Stimulated activated naive B cell treated with anti-CD40 and anti-IgM and Interleukin-4, amounts not matched to agents 10 μg/mL and 1 μg/mL and 100 μg/mL, for 72 hours (primary cell): Measurements from ENCODE around the gene GALNT13.
"Not testable (repeated sequence)": the region's sequence is repeated elsewhere in the genome, so short reads cannot be mapped to it uniquely, and the experiment has no call there.

Experiments used
- ATAC-seq, 2 donors: fragments of 150-1000 bp; cut with Tn5 transposase; replicated peaks; 2 replicates each; pipeline ENCODE4 v1.10.0; 2021; ENCODE audit warnings: moderate library complexity in 1 of 2
- DNase-seq: peaks from one replicate; pipeline ENCODE4 v3.0.0; 2021
- H3K27ac Mint-ChIP-seq: one replicate; pipeline ENCODE4 v1.8.0; 2022; ENCODE audit warnings: mild to moderate bottlenecking, mixed read lengths
- H3K27me3 Mint-ChIP-seq, 2 donors: one replicate each; pipeline ENCODE4 v1.8.0; 2022; ENCODE audit warnings: mixed read lengths in 2 of 2
- H3K36me3 Mint-ChIP-seq, 2 donors: one replicate each; pipeline ENCODE4 v1.8.0; 2022; ENCODE audit warnings: mixed read lengths in 2 of 2, mild to moderate bottlenecking in 1 of 2
- H3K4me1 Mint-ChIP-seq, 2 donors: one replicate each; pipeline ENCODE4 v1.8.0; 2022; ENCODE audit warnings: mixed read lengths in 2 of 2, mild to moderate bottlenecking in 1 of 2
- H3K4me3 Mint-ChIP-seq, 2 donors: one replicate each; pipeline ENCODE4 v1.8.0; 2022; ENCODE audit warnings: mild to moderate bottlenecking in 2 of 2, mixed read lengths in 2 of 2, moderate library complexity in 1 of 2
- H3K9me3 Mint-ChIP-seq, 2 donors: one replicate each; pipeline ENCODE4 v1.8.0; 2022; ENCODE audit warnings: mixed read lengths in 2 of 2, mild to moderate bottlenecking in 1 of 2

The GALNT13 gene

DNA sequence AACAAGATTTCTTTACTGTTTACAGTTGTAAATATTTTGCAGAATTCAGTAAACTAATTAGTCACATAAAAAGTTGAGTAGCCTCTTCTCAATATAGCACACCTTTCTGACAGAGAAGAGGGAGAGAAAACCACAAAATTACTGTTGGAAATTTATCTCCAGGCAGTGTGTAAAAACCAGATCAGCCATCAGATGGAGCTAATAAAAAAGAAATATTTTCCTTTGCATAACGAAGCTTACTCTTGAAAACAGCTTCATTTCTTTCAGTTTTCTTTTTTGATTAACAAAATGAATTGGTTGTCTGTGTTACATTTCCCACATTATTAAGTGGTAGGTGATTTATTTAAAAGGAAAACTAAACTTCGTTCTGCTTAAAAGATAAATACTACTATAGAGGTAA, 567.4 kb downstream of the GALNT13 start:
- Mint-ChIP-seq H3K27ac (no peak overlapping the region), H3K36me3 (no peaks in the 10 kb centered on the region), H3K9me3 (no peaks in the 10 kb centered on the region), H3K4me1 (no peaks in the 10 kb centered on the region), H3K4me3 (no peak overlapping the region), H3K27me3 (no peaks in the 10 kb centered on the region)
- ATAC-seq: no peak
- no peak for DNase-seq

DNA sequence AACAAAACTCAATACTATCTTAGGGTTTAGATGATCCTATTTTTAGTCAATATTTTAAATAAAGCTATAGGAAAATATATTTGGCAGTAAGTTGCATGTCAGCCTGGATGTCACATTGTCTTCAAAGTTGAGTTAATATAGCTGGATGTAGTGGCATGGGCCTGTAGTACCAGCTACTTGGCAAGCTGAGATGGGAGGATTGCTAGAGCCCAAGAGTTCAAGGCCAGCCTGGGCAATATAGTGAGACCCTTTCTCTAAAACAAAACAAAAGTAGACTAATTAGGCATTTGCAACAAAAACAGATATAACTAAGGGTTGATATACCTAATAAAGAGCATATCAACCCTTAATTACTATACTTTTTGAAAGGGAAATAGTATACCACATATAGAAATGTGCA, 572.2 kb downstream of the GALNT13 start:
- Mint-ChIP-seq H3K27ac (no peak overlapping the region), H3K27me3 (no peaks in the 10 kb centered on the region), H3K9me3 (no peaks in the 10 kb centered on the region), H3K36me3 (no peaks in the 10 kb centered on the region), H3K4me3 (no peak overlapping the region), H3K4me1 (no peaks in the 10 kb centered on the region)
- DNase-seq (no peak), ATAC-seq (no peak)

DNA sequence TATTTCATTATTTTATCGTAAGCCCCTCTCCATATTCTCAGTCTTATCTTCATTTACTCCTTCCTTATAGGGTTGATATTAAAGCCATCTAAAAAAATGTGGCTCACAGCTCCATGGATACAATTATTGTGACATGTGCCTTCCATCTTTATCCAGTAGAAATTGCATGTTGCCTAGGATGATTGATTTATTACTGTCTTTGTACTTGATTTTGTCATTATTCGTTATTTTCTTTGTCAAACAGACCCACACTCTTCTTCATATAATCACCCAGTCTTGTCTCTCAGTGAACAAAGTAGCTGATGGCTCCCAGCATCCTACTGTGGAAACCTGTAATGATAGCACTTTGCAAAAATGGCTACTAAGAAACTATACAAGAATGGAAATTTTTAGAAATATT, 574.6 kb downstream of the GALNT13 start:
- no peak overlapping the region for H3K27ac Mint-ChIP-seq
- no peak overlapping the region for H3K4me3 Mint-ChIP-seq

DNA sequence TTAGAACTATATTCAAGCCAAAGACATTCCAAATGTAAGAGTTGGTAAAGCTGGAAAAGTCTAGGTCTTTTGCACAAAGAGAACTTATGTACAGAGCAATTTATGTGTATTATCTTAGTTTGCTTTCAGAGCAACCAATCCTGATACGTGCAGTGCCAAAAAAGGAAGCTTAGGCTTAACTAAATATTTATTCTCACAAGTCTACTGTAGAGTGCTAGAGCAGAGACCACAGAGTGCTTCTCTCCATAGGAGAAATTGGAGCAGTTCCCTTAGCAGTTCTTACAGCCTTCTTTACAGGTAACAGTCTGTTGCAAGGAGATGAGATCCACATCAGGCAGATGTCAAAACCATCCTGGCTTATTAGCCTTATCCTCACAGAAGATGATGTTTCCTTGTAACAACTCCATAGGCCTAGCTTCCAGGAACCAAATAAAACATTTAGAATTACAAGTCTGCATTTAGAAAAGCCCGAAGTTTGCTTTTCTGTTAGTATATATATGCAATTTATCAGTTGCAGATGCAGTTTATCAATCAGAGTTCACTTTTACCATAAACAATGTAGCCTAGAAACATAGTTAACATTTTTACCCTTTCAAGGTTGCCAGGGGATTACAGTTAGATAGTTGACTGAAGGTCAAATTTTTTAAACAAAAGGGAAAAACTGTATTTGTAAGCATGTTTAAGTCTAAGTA, 576.2 kb downstream of the GALNT13 start:
- no peak for ATAC-seq
- Mint-ChIP-seq H3K9me3 (no peaks in the 10 kb centered on the region), H3K4me3 (no peak overlapping the region), H3K36me3 (no peaks in the 10 kb centered on the region), H3K27ac (no peak overlapping the region), H3K27me3 (no peaks in the 10 kb centered on the region), H3K4me1 (no peaks in the 10 kb centered on the region)
- DNase-seq: no peak

More for the DNA sequence above, 574.6 kb downstream of the GALNT13 start:
- Mint-ChIP-seq H3K27me3 (no peaks in the 10 kb centered on the region), H3K4me1 (no peaks in the 10 kb centered on the region), H3K36me3 (no peaks in the 10 kb centered on the region), H3K9me3 (no peaks in the 10 kb centered on the region)
- ATAC-seq: no peak
- DNase-seq: no peak

DNA sequence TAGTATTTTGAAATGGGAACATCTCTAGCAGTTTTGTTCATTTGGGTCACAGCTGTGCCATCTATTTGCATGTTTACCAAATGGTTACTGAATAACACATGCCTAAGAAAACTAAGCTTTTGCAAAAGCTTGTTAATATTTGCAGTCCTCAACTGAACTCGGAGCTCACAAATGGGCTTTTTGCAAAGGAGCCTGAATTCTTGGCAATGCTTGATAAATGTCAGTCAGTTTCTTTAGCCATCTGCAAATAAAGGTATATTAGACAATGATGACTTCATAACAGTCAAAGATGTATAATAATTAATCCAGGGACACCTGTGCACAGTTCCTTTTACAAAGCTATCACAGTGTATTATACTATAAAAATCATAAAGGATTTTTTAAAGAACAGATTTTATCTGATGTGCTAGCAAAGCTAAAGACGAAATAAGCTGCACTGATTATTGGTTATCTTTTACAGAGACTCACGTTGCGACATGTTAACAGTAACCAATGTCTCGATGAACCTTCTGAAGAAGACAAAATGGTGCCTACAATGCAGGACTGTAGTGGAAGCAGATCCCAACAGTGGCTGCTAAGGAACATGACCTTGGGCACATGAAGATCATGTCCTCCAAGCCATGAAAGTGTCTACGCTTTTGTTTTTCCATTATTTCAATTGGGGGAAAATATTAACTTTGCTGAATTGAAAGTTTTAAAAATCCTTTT, 578.4 kb downstream of the GALNT13 start:
- no peaks in the 10 kb centered on the region for H3K36me3 Mint-ChIP-seq
- ATAC-seq (no peak), DNase-seq (no peak)
- H3K4me3 Mint-ChIP-seq: no peak overlapping the region
- no peak overlapping the region for H3K27ac Mint-ChIP-seq
- no peaks in the 10 kb centered on the region for H3K27me3 Mint-ChIP-seq
- no peaks in the 10 kb centered on the region for H3K9me3 Mint-ChIP-seq
- no peaks in the 10 kb centered on the region for H3K4me1 Mint-ChIP-seq

DNA sequence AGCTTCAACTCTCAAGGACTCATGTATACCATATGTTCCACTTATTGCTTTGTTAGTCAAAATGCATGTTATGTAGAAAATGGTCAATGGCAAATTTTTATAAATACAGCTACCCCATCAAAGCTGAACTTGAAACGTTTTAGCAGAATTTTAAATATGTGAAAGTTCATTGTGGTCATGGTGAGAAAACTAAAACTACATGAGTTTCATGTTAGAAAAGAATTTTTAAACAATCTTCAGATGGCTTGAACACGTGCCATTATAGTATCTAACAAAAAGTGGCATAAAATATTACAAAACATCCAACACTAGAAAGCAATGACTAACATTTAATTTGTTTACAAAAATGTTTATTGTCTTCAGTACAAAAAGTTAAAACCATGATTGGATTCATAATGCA, 580.7 kb downstream of the GALNT13 start:
- DNase-seq (no peak), ATAC-seq (no peak)
- H3K4me1 Mint-ChIP-seq: no peaks in the 10 kb centered on the region
- H3K27ac Mint-ChIP-seq: no peak overlapping the region
- no peak overlapping the region for H3K4me3 Mint-ChIP-seq
- no peaks in the 10 kb centered on the region for H3K36me3 Mint-ChIP-seq
- no peaks in the 10 kb centered on the region for H3K27me3 Mint-ChIP-seq
- no peaks in the 10 kb centered on the region for H3K9me3 Mint-ChIP-seq

DNA sequence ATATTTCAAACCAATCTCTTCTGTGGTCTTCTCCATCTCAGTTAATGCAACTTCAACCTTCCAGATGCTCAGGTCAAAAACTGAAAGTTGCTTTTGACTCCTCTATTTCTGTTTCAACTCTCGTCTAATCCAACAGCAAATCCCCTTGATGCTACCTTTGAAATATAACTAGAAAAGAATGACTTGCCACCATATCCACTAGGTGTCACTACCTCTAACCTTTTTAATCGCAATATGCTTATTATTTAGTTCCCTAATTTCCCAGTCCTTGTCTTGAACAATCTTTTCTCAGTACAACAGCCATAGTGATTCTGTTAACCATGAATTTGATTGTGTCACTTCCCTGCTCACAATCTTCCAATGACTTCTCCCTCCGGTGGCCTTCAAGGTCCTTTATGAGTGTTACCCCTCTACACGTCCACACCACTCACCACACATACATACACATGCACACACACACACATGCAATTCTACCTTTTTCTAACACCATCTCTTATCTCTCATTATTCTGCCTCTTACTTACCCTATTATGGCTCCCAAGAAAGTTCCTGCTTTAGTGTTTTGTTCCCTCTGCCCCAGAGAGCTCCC, 581.3 kb downstream of the GALNT13 start:
- no peaks in the 10 kb centered on the region for H3K27me3 Mint-ChIP-seq
- DNase-seq: no peak
- peak in 1 of 2 donors; percentile 41 for ATAC-seq
- H3K4me1 Mint-ChIP-seq: no peaks in the 10 kb centered on the region
- H3K36me3 Mint-ChIP-seq: no peaks in the 10 kb centered on the region
- no peak overlapping the region for H3K27ac Mint-ChIP-seq
- H3K9me3 Mint-ChIP-seq: no peaks in the 10 kb centered on the region
- H3K4me3 Mint-ChIP-seq: no peak overlapping the region

DNA sequence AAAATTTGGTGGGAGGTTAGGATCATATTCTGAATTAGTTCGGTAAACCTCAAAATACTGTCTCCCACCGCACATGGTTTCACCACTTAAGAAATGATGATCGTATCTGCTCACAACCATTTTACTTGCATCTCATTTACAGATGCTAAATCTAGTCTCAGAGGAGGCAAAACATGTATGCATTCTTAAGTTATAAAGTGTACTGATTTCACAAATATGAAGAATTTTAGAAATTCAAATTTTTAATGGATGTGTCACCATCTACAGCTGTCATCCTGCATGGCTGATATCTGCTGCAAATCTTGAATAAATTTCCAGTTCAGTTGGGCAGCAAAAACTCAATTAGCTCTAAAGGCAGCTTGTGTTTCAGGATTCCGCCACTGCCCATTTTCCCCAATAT, 583.4 kb downstream of the GALNT13 start:
- H3K9me3 Mint-ChIP-seq: no peaks in the 10 kb centered on the region

DNA sequence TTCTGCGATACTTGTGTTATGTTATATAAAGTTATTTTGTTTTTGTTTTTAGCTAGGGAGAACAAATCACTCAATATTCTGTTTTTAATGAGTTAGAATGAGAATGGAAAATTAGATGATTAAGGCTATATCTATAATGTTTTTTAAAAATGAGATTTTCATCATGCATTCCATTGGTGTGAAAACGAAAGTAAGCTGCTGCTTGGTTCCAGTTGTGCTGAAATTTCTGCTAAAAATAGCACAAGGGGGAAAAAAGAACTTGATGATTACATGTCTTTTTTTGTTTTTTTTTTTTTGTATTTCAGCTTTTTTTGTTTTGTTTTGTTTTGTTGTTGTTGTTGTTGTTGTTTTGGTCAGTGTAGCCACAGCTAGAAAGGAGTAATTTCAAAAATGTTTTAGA, 584.1 kb downstream of the GALNT13 start:
- H3K27me3 Mint-ChIP-seq: no peaks in the 10 kb centered on the region
- no peaks in the 10 kb centered on the region for H3K4me1 Mint-ChIP-seq
- DNase-seq (no peak), ATAC-seq (no peak)
- H3K36me3 Mint-ChIP-seq: no peaks in the 10 kb centered on the region
- H3K9me3 Mint-ChIP-seq: no peaks in the 10 kb centered on the region
- no peak overlapping the region for H3K27ac Mint-ChIP-seq
- no peak overlapping the region for H3K4me3 Mint-ChIP-seq

More for the DNA sequence above, 583.4 kb downstream of the GALNT13 start:
- no peaks in the 10 kb centered on the region for H3K36me3 Mint-ChIP-seq
- H3K27me3 Mint-ChIP-seq: no peaks in the 10 kb centered on the region
- no peak overlapping the region for H3K4me3 Mint-ChIP-seq
- no peak for ATAC-seq
- H3K4me1 Mint-ChIP-seq: no peaks in the 10 kb centered on the region
- no peak for DNase-seq
- no peak overlapping the region for H3K27ac Mint-ChIP-seq

DNA sequence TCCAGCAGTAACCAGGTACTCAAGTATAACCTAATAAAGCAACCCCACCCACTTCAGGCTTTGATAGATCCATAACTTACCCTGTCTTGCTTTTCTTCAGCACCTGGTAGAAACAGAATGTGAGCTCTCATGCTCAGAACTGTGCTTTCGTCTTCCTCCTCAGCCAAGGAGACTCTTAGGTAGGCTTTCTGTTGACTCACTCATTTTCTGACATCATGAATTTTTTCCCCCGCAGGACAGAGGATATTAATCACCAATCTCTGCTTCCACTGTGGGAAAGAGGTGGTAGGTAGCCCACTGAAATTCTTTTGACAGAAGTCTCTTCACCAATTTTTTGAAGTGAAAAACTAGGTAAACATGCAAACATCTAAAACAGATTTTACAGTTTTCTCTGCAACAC, 585.6 kb downstream of the GALNT13 start:
- H3K9me3 Mint-ChIP-seq: no peaks in the 10 kb centered on the region
- H3K4me1 Mint-ChIP-seq: no peaks in the 10 kb centered on the region
- H3K36me3 Mint-ChIP-seq: no peaks in the 10 kb centered on the region
- DNase-seq: no peak
- H3K27ac Mint-ChIP-seq: no peak overlapping the region
- no peaks in the 10 kb centered on the region for H3K27me3 Mint-ChIP-seq
- ATAC-seq: no peak
- H3K4me3 Mint-ChIP-seq: no peak overlapping the region

DNA sequence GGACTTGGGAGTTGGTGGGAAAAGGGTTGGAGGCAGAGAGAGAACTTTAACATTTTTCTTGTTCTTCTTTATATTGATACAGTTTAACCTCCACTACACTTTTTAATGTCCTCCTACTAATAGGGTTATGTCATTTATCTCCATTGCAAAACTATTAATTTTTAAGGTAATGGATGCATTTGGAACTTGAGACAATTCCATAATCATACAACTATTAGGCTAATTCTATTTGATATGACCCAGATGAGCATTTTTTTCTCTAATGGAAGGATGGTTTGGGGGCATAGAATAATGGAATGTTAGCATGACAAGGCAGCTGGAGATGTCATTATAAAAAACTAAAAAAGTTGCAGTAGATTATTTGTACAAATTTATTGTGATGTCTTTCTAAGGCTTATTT, 587.6 kb downstream of the GALNT13 start:
- DNase-seq: no peak
- Mint-ChIP-seq H3K27me3 (no peaks in the 10 kb centered on the region), H3K4me1 (no peaks in the 10 kb centered on the region), H3K36me3 (no peaks in the 10 kb centered on the region), H3K4me3 (no peak overlapping the region), H3K9me3 (no peaks in the 10 kb centered on the region), H3K27ac (no peak overlapping the region)
- no peak for ATAC-seq

DNA sequence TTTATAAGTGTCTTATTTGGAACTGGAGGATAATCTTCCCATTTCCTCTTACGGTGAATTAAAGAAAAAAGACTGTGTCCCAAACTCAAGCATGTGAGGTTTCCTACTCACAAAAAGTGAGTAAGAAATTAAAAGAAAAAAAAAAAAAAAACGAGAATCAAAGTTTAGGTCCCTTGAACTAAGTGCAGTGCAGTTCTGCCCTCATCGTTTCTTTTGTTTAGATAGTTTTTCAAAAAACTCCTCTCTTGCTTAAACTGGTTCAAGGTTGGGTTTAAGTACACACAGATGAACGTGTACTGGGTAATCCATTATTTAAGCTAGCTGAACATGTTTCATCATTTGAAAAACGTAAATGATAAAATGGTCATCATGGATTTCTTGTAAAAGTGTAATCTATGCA, 590.9 kb downstream of the GALNT13 start:
- Mint-ChIP-seq H3K4me3 (no peak overlapping the region), H3K4me1 (no peaks in the 10 kb centered on the region), H3K9me3 (no peaks in the 10 kb centered on the region), H3K36me3 (no peaks in the 10 kb centered on the region), H3K27me3 (no peaks in the 10 kb centered on the region), H3K27ac (no peak overlapping the region)
- no peak for DNase-seq
- ATAC-seq: no peak

DNA sequence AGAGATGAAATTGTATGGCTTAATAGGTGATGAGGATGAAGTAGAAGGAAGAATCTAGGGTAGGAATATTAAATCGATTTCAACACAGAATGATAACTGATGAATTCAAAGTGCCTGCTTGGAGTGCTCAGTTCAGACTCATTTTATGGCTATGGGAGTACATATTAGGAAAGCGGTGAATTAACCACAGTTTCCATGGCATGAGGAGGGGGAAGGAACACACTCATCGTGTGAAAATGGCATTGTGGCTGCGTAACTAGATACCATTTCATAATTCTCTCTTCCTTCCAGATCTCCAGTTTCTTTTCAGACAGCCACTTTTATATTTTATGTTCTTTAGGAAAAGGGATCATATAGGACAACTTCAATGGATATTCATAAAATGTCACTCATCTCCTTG, 594.5 kb downstream of the GALNT13 start:
- H3K4me1 Mint-ChIP-seq: no peaks in the 10 kb centered on the region
- DNase-seq (no peak), ATAC-seq (no peak)
- H3K9me3 Mint-ChIP-seq: no peaks in the 10 kb centered on the region
- no peaks in the 10 kb centered on the region for H3K27me3 Mint-ChIP-seq
- H3K36me3 Mint-ChIP-seq: no peaks in the 10 kb centered on the region
- no peak overlapping the region for H3K27ac Mint-ChIP-seq
- H3K4me3 Mint-ChIP-seq: no peak overlapping the region

DNA sequence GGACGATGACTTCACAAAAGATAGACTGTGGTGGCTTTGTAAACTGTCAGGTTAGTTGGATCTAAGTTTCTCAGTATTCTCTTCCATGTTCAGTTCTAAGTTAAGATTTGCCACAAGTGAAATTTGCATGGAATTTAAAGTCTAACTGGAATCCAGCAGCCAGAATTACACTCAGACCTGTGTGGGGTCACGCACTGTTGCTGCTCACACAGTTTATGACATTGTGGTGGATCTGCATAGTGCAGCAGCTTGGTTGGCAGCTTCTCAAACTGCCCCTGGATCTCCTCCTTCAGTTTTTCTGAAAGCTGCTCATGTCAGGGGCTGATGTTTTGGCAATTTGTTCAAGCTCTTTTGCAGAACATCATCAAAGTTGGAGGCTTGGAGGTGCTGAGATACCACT, 598.7 kb downstream of the GALNT13 start:
- ATAC-seq (no peak), DNase-seq (no peak)
- H3K4me3 Mint-ChIP-seq: no peak overlapping the region
- H3K4me1 Mint-ChIP-seq: no peaks in the 10 kb centered on the region
- no peak overlapping the region for H3K27ac Mint-ChIP-seq
- H3K27me3 Mint-ChIP-seq: no peaks in the 10 kb centered on the region
- H3K36me3 Mint-ChIP-seq: no peaks in the 10 kb centered on the region
- H3K9me3 Mint-ChIP-seq: no peaks in the 10 kb centered on the region

DNA sequence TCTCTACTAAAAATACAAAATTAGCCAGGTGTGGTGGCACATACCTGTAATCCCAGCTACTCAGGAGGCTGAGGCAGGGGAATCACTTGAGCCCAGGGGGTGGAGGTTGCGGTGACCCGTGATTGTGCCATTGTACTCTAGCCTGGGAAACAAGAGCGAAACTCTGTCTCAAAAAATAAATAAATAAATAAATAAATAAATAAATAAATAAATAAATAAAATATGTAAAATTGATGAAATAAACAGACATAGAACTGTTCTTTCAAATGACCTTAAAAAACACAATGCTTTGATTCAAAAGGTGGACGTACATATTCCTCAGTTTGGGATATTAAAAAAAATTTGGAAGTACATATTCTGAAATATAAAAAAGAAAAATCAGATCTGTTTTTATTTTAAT, 599.8 kb downstream of the GALNT13 start:
- not testable (repeated sequence) for H3K4me1 Mint-ChIP-seq, ATAC-seq, H3K9me3 Mint-ChIP-seq, H3K27ac Mint-ChIP-seq, H3K4me3 Mint-ChIP-seq, DNase-seq, H3K36me3 Mint-ChIP-seq, H3K27me3 Mint-ChIP-seq
